ENCODE measurements around the gene THEMIS2.

The THEMIS2 gene

GRCh38 chr1:27885621-27886352 is 13.4 kb downstream of the THEMIS2 start:
- TF ChIP-seq CTCF (IDR thresholded peaks at IDR 0.05; ENCODE audit: control insufficient read depth, insufficient read depth, low read depth, low read length, missing control alignments): no peak
- no peak for DNase-seq (ENCODE audit: low read depth)
- H3K4me3 ChIP-seq (ENCODE audit: control insufficient read depth, low read depth, low read length): no peak overlapping the region

DNA sequence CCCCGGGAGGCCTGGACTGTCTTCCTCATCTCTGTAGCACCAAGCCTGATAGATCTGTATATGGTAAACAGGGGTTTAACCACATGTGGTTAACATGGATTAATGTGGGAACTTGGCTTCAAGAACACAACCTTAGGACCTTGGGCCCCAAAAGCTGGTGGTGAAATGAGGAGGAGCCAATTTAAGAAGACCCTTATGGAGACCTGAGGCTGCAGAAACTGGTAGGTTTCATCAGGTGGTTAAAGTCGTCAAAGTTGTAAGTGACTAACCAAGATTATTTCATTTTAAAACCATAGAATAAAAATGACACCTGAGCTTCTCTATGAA is 14.0 kb downstream of the THEMIS2 start:
- TF ChIP-seq CTCF (IDR thresholded peaks at IDR 0.05; ENCODE audit: control insufficient read depth, insufficient read depth, low read depth, low read length, missing control alignments): no peak
- no peak overlapping the region for H3K4me3 ChIP-seq (ENCODE audit: control insufficient read depth, low read depth, low read length)
- DNase-seq (ENCODE audit: low read depth): no peak

- DNase-seq (ENCODE audit: low read depth): no peak
- H3K4me3 ChIP-seq (ENCODE audit: control insufficient read depth, low read depth, low read length): no peak overlapping the region
- no peak for TF ChIP-seq CTCF (IDR thresholded peaks at IDR 0.05; ENCODE audit: control insufficient read depth, insufficient read depth, low read depth, low read length, missing control alignments)
These were observed 14.4 kb downstream of the THEMIS2 start for GRCh38 chr1:27886744-27887143.

DNA sequence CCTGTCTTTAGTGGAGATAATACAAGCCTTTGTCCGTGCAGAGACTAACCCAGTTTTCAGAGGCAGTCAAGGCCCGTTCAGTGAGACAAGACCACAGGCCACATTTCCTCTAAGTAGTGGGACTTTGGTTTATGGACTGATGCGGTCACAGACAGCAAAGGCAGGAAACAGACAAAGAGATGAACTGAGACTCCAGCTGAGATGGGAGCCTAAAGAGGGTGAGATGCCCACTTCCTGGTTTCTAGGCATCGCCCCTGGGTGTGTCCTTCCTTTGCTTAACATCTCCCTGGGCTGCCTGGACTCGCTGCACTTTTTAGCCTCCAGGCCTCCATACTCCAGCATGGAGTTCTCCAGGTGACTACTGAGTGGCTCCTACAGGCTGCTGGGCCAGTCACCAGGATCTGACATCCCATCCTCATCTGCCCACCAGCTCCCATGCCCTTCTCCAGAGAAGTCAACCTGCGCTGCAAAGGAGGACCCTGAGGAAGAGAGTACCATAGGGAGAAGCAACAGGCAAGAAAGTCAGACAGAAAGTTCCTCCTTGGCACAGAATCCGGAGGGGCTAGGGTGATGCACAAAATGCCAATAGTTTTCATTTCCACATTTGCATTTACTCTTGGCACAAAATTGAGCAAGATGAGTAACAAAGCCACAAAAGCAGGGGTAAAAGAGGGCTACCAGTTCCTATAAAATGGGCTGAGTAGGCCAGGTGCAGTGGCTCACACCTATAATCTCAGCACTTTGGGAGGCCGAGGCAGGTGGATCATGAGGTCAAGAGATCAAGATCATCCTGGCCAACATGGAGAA is 15.1 kb downstream of the THEMIS2 start:
- no peak for DNase-seq (ENCODE audit: low read depth)
- no peak overlapping the region for H3K4me3 ChIP-seq (ENCODE audit: control insufficient read depth, low read depth, low read length)
- TF ChIP-seq CTCF (IDR thresholded peaks at IDR 0.05; ENCODE audit: control insufficient read depth, insufficient read depth, low read depth, low read length, missing control alignments): no peak

DNA sequence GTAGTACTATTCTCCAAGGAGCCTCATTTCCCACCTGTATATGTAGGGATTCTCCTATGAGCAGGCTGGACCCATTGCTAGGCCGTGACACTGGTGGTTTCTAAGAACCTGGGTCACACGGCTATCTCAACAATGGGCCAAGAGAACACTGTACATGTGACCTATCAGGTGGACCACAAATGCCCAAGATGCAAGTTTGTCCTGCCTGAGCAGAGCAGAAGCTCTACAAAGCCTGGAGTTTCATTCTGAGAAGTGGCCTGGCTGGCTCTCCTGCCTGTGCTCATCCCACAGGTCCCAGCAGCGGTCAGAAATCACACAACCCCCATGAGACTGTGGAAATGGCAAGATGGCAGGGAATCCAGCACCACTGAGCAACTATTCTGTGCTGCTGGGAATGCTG is 17.2 kb downstream of the THEMIS2 start:
- H3K4me3 ChIP-seq (ENCODE audit: control insufficient read depth, low read depth, low read length): no peak overlapping the region
- DNase-seq (ENCODE audit: low read depth): no peak
- TF ChIP-seq CTCF (IDR thresholded peaks at IDR 0.05; ENCODE audit: control insufficient read depth, insufficient read depth, low read depth, low read length, missing control alignments): no peak

- TF ChIP-seq CTCF (IDR thresholded peaks at IDR 0.05; ENCODE audit: control insufficient read depth, insufficient read depth, low read depth, low read length, missing control alignments): no peak
- no peak overlapping the region for H3K4me3 ChIP-seq (ENCODE audit: control insufficient read depth, low read depth, low read length)
- no peak for DNase-seq (ENCODE audit: low read depth)
These were observed 19.0 kb downstream of the THEMIS2 start for GRCh38 chr1:27891196-27891889.

Measured in AG09309 (cell line).